HG03103 (cell line): ENCODE data around the gene JAKMIP1.

ENCODE experiments used
- ATAC-seq: cut with Tn5 transposase; IDR thresholded peaks from one replicate; pipeline ENCODE4 v1.9.1; 2021; ENCODE audit warnings: low read depth; ENCODE audit not compliant: unreplicated experiment

The JAKMIP1 gene

DNA sequence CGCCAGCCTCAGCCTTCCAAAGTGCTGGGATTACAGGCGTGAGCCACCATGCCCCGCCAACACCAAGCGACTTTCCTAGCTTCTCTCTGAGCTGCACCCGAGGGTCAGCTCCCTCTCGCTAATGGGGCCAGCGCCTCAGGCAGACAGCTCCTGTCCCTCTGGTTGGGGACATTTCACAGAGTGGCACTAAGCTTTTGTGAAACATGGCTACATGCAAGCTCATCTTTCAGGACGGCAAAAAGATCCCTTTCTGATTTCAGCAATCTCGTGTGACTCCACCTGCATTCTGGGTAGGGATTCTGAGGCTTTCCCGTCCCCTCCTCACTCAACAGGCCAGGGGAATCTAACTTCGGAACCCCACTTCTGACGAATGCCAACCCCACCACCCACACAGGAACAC lies 151.1 kb downstream of the JAKMIP1 start:
- ATAC-seq: no peak

DNA sequence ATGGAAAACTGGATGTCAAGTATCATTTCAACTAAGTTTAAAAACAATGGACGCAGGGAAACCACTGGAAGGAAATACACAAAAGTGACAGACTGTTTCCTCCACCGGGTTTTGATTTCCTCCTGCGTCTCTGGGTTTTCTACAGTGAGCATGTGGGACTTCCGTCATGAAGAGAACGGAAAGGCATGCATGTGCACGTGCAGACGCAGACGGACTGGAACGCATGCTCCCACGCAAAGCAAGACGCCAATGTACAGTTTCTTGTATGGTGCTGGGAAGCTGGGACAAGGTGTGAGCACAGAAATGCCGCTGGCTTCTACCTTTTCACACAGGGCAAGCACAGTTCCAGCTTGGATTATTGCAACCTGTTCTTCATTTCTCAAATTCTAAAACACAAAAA lies 151.8 kb downstream of the JAKMIP1 start:
- no peak for ATAC-seq

DNA sequence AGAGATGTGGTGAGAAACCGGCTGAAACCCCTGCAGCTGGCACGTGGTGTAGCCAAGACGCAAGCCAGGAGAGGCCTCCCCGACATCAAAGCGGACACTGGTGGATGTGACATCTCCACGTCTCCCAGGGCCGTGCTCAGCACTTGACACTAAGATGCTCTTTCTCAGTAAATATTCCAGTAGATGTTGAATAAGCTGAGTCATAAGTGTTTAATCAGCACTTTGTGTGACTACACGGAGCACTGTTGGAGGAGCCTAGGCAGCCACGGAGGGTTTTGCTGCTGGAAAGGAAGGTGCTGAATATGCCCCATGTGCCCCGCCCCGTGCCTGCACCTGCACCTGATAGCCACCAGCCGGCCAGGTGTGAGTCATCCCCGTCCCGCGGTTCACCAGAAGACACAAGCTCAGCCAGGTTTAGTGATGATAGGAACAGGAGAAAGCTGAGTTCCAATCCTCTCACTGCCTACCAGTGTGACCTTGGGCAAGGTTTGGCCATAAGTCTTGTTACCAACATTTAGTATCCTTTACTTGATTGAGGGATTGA lies 153.1 kb downstream of the JAKMIP1 start:
- ATAC-seq: no peak

DNA sequence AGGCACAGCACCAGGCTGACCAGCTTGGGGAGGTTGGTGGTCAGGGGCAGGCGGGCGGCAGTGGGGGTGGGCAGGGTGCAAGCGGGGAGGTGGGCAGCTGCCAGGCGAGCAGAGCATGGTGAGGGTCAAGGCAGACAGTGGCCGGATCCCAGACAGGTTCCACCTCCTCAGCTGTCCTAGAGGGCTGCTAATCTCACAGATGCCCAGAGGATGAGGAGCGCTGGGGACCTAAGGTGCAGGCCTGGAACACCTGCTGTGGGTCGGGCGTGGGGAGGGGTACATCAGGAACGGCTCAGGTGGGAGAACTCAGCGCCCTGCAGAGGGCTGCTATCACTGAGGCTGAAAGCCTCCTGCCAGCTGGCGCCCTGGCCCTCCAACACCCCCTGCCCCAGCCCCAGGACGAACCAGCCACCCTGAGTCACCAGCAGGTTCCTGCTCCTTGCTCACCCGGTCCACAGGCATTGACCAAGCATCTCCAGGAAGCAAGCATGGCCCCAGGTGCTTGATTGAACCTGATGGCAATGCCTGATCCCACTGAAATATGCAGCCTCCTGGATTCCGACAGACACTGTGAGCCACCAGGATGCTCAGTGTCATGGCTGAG lies 153.7 kb downstream of the JAKMIP1 start:
- ATAC-seq: no peak

DNA sequence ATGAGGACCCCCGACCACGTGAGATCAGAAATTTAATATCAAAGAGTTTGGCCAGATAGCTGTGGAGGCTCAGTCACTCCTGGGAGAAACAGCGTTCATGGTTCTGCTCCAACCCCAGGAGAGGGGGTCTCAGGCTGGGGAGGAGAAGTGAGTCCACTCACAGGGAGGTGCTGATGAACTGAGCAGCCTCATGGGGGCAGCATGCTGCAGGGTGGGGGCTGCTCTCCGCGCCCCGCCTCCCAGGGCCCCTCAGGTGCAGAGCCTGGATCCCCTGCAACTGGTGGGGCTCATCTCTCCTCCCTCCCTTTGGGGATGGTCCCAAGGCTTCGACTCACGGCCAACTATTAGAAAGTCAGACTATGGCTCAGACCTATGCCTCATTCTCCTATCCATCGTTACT lies 155.5 kb downstream of the JAKMIP1 start:
- no peak for ATAC-seq

DNA sequence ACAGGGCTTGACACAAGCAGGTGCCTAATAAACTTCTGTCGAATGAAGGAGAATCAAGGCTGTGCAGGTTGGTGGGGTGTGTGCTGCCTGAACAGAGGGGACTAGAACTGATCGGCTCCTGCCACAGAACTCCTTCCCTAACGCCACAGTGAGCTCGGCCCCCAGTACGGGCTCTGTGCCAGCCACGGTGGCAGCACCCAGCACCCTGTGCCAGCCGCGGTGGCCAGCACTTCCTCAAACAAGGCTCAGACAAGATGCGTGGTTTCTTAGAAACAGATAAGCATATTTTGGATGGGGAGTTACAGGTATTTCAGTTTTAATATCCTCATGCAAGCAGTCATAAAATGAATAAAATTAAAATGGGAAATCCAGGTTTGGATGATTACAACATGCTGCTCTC lies 156.1 kb downstream of the JAKMIP1 start:
- ATAC-seq: no peak

DNA sequence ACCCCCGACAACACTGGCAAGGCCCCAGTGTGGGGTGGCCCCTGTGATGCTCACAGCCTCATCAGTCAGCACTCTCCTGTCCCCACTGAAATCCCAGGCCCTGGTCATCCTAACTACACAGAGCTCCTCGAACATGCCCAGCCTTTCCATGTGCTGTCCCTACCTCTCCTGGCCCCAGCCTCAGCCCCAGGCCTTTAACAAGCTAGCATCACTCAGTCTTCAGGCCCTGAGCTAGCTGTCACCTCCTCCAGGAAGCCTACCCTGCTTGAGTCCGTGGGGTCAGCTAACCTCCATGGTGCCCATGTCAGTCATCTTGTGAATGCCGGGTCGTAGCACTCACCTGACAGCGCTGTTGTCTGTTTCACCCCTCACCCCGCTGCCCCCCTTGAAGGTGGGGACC lies 156.5 kb downstream of the JAKMIP1 start:
- ATAC-seq: no peak

DNA sequence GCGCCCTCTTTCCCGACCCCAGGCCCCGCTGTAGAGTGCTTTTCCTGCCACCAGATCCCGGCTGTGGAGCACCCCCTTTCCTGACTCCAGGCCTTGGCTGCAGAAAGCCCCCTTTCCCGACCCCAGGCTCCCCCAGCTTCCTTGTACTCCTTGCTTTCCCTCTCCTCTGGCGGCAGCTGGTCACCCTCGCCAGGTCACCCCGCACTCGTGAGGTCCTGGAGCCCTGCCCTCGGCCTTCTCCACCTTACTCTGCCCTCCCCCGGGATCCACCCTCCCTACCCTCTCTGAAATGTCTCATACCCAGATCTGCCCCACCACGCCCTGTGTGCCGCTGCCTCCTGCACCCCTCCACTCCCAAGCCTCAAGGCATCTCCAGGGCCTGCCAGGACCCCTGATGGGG lies 157.2 kb downstream of the JAKMIP1 start:
- ATAC-seq: no peak

DNA sequence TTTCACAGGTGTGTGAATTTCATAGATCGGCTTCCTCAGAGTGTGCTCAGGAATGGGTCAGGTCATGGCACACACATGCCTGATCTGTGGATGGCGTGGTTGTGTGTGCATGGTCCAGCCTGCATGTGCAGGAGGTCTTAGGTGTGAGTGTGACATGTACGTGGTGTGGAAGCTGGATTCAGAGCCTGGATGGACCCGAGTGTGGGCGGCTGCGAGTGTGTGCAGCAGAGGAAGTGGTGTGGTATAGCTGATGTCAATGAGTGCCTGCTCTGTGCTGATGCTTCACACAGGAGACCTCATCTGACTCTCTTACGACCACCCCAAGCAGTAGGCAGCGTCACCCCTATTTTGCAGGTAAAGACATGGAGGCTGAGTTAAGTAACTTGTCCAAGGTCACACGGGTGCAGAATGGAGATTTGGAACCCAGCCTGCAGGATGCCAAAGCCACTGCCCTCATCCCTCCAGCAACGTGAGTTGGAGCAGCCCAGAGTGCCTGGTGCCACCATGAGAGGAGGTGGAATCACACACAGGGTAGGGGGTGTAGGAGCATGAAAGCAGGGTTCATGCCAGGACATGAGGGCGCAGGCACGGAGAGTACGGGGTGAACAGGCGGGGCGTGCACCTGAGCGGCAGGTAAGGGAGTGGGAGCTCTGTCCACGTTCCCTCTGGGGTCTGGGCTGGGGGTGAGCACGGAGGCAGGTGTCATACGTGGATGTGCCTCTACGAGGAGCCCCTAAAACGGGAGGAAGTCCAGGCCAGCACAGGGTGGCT lies 157.9 kb downstream of the JAKMIP1 start:
- ATAC-seq: no peak

DNA sequence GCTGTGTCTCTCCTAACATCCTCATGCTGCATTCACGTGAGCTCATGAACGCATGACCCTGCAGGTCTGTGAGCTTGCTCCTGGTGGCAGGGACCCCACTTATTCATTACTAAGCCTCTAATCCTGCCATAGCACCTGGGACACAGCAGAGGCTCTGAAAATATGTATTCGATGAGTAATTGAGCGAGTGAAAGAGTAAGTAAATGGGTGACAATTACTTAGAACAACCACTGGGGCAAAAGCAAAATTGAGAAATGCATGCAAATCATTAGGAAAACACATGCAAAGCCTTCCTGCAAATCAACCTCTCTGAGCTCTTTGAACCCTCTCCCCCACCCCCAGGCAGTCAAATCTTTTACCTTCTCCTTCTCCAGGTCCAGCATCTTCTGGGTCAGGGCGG lies 158.5 kb downstream of the JAKMIP1 start:
- ATAC-seq: no peak

DNA sequence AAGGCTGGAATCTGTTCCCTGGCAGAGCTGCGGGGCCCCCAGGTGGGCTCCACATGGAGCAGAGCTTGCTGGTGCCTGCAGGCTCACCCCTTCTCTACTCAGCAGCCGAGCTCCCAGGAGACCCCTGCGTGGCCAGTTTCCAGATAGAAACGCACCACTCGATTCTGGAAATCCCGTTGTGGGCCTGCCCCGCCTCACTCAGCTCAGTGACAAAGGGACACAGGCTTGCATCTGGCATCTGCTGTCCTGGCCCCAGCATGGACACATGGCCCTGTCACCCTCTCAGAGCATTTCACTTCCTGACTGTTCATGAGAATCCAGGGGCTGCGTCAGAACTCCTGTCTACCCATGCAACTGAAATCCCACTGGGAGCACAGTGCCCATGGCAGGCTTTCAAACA lies 161.6 kb downstream of the JAKMIP1 start:
- no peak for ATAC-seq

DNA sequence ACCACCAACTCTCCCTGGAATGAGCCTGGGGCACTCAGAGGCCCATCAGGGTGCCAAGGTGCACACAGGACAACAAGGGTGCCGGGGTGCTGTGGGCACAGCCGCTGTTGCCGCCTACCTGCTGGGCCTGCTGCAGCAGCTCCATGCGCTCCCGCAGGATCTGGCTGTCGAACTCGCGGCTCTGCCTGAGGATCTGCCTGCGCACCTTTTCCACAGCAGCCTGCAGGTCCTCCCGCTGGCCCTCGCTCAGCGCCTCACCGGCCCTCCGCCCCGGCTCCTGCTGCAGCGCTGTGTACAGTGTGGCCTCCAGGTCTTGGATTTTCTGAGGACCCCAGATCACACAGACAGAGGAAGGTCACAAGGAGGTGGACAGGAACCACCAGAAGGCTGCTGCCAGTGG lies 164.6 kb downstream of the JAKMIP1 start:
- ATAC-seq: no peak

DNA sequence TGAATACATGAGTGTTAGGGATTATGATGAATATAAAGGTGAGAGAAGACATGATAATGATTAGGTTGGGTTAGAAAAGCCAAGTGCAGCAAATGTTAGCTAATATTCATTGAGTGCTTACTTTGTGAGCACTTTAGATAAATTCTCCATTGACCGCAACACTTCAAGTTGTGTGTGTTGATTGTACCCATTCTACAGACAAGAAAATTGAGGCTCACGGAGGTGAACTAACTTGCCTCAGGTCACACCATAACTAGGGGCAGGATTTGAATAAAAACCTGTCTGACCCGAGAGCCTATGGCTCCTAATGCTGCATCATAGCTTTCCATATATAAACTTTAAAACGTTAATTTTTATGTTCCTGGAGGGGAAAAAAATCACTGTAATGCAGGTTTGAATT lies 167.0 kb downstream of the JAKMIP1 start:
- no peak for ATAC-seq

DNA sequence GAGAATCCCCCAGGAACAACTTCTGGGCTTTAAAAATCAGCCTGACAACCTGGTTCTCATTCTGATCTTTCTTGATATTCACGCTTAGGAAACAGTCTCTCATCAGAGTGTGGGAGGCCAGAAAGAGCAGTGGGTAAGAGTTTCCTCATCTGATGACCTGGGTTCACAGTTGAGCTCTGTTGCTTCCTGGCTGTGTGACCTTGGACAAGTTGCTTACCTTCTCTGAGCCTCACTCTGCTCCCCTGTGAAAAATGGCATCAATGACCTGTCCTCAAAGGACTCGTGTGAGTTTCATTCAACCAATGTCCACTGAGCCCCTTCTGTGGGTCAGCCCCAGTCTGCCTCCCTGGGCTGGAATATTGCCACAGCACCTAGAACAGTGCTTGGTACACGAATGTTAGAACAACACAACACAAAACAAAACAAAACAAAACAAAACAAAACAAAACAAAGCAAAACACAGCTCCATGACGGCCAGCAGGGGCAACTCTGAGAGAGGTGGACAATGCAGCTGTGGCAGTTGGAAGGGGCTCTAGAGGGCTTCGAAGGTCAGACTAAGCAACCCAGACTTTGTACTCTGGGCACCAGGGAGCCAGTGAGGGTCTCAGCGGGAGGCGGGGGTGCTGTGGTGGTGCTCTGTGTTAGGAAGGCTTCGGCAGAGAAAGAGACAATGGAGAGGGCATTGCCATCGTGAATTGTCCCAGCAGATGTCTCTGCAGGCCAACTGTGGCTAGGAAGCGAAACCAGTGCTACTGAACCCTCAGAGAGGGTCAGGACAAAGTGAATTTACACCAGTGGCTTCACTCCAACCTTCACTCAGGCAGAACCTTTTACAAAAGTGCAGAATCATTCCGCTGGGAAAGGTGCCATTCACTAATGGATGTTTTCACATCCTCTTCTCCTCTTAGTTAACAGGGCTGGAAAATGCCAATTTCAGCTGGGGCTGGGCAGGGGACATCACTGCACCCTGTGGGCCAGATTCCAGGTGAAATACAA lies 167.8 kb downstream of the JAKMIP1 start:
- no peak for ATAC-seq

DNA sequence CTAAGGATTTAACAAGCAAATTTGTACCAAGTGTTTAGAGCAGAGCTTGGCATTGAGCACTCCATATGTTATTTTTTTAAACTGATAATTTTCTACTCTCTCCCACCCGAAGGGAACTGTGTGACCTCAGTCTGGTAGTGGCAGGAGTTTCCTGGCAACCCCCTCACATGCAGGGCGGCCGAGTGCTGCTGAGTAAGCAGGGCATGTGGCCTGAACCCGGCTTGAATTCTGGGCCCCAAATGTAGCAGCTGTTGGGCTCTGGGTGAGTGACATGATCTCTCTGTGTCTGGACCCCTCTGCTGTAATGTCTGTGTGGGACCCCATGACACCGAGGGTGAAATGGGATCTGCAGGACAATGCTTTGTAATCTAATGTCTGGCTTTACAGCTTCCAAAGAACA lies 168.5 kb downstream of the JAKMIP1 start:
- ATAC-seq: no peak

DNA sequence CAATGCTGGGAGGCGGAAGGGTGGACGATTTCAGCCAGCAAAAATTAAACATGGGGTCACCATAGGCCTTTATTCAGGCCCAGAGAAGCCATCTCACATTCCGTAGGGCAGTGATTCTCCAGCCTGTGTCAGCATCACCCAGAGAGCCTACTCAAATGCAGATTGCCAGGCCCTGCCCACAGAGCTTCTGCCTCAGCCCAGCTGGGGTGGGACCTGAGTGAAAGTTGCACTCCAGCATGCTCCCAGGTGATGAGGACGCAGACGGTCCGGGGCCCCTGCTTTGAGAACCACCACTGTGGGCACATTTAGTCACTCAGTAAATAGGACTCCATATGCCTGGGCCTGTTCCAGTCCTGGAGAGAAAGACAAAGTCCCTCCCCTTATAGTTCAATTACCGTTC lies 169.7 kb downstream of the JAKMIP1 start:
- no peak for ATAC-seq

DNA sequence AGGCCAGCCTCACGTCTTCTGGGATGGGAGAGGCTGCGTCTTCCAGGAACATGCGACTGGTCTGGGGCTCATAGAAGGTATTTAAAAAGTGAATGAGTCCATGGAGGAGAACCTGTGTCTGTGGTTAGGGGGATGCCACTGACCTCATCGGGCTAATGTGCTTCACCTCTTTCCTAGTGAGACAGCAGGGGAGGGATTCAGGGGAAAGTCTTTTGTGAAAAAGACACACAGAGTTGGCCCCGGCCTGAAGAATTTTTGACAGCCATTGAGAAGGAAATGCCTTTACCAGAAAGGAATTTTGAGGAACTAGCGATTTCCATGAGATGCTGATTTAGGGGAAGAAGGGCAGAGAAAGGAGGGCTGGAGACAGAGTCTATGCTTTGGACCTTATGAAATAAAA lies 171.1 kb downstream of the JAKMIP1 start:
- ATAC-seq: no peak

DNA sequence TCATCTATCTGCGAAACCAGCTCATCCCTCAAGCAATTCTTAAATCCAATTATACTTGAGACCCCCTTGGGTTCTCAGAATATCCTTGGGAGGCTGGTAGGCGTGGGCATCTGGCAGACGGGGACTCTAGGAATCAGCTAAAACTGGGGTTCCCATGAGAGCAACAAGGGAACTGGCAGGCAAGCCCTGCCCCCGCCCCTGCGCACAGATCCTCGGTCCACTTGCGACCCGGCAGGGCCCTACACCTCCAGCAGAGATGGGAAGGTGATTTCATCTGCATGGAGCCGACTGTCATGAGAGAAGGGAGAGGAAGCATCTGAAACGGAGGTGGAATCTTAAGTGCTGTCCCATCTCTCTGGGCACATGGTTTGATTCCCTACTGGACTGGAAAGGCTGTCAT lies 172.2 kb downstream of the JAKMIP1 start:
- ATAC-seq: no peak

DNA sequence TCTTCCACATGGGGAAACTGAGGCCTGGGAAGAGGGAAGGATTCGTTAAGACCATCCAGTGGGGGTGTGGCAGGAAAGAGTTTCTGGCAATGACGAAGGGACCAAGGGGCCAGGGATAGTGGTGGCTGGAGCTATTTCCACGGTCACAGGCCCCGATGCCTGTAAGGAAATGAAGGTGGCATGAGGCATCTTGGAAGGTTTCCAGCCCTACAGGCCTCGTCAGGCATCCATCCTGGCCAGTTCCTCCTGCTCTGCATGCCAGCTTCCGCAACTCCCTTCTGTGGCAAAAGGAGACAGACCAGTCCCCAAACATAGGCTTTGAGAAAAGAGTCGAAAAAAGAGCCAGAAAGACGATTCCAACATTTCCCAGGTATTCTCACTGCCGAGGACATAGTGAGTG lies 173.0 kb downstream of the JAKMIP1 start:
- no peak for ATAC-seq

DNA sequence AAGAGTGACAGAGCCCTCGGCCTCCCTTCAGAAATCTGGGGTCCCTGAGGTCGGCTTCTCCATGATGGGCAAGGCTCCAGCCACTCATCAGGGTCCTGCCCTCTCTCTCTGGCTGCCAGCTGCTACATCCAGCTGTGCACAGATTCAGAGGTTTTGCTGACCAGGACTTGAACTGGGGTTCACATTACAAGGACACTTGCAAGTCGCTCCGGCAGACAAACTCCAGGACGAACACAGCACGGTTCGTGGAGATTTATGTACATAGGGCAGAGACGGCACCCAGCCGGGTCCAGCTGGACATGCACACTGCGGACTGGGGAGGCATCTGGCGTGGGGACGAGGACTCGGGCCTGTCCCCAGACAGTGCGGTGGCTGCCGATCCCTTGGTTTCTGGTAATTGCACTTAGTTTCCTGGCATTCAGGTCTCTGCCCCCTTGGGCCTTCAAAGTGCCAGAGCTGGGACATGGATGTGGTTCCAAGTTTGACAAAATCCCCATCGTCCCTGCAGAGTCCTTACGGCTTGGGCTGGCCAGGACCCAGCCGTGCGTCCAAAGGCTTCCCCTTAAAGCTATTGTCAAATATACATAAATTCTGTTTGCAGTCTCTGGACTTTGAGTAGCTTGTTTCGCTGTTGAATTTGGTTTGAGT lies 175.9 kb downstream of the JAKMIP1 start:
- no peak for ATAC-seq

DNA sequence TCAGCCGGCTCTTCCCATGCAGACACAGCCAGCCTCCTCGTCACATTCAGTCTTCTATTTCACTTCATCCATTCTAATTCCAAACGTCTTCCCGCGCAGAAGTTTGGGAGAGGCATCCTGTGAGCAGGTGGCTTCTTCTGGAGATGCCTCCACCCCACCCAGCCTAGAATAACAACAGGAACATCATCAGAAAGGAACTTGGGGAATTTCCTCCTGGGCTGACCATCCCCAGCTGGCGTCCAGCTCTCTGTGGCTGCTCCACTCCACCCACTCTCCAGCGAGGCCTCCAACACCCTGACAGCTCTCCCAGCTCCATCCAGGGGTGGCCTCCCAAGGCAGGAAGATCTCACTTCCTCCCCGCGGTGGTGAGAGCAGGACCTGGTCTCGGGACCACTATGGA lies 176.6 kb downstream of the JAKMIP1 start:
- ATAC-seq: no peak
